SJSA1 (cell line): ENCODE data around the gene ZFHX2. TPM values are rescaled to one million over a fixed set of nuclear protein-coding genes. Genes with fewer than 3 reads are reported as not detected.

Source experiments
- DNase-seq, 2 experiments: peaks; one replicate each; pipeline ENCODE4 v3.0.0-alpha.2; 2015 to 2020; ENCODE audit warnings: low spot score in 2 of 2, low read depth in 1 of 2
- H3K27ac ChIP-seq: fragments of 250-450 bp; sonication (Bioruptor Pico); 2 replicates; pipeline ENCODE4 v1.5.1; 2020; ENCODE audit warnings: mild to moderate bottlenecking, moderate library complexity
- H3K27me3 ChIP-seq: fragments of 250-450 bp; sonication (Bioruptor Pico); replicated peaks from 2 replicates; pipeline ENCODE4 v1.5.1; 2020; ENCODE audit warnings: mild to moderate bottlenecking, moderate library complexity
- H3K36me3 ChIP-seq: fragments of 250-450 bp; sonication (Bioruptor Pico); 2 replicates; pipeline ENCODE4 v1.5.1; 2020; ENCODE audit warnings: mild to moderate bottlenecking
- H3K4me1 ChIP-seq: fragments of 250-450 bp; sonication (Bioruptor Pico); replicated peaks from 2 replicates; pipeline ENCODE4 v1.6.1; 2021; ENCODE audit warnings: mild to moderate bottlenecking
- H3K4me3 ChIP-seq: fragments of 250-450 bp; sonication (Bioruptor Pico); 2 replicates; pipeline ENCODE4 v1.5.1; 2020; ENCODE audit warnings: mild to moderate bottlenecking
- H3K9me3 ChIP-seq: fragments of 250-450 bp; sonication (Bioruptor Pico); replicated peaks from 2 replicates; pipeline ENCODE4 v1.5.1; 2020; ENCODE audit warnings: mild to moderate bottlenecking
- total RNA-seq: library from RNA; depleted of rRNA; stranded (reverse); fragments of >200 nt; shearing (Covaris generic); gene quantifications from 2 replicates; pipeline ENCODE4 v1.2.3, GENCODE V29; 2014

The ZFHX2 gene
- total RNA-seq, 1 experiment from 2014 or later, result not detected

GRCh38 chr14:23518709-23519108 is 32.9 kb downstream of the ZFHX2 start:
- DNase-seq, result no peak
- Histone ChIP-seq H3K4me1 (no peaks in the 10 kb centered on the region), H3K4me3 (no peak overlapping the region), H3K27me3 (no peaks in the 10 kb centered on the region; the same call in 1 of the 2 replicates), H3K36me3 (no peaks in the 10 kb centered on the region), H3K9me3 (no peaks in the 10 kb centered on the region), H3K27ac (no peak overlapping the region)

- H3K4me1 ChIP-seq, result no peaks in the 10 kb centered on the region
- no peaks in the 10 kb centered on the region for H3K36me3 ChIP-seq
- H3K9me3 ChIP-seq, result no peaks in the 10 kb centered on the region
- no peaks in the 10 kb centered on the region; the same call in 1 of the 2 replicates for H3K27me3 ChIP-seq
- no peak overlapping the region for H3K4me3 ChIP-seq
- no peak for DNase-seq
- no peak overlapping the region for H3K27ac ChIP-seq
Measured at GRCh38 chr14:23517650-23518326, 33.8 kb downstream of the ZFHX2 start.

GRCh38 chr14:23514644-23514957 is 37.0 kb downstream of the ZFHX2 start:
- Histone ChIP-seq H3K4me3 (no peak overlapping the region), H3K4me1 (no peaks in the 10 kb centered on the region), H3K27me3 (no peaks in the 10 kb centered on the region; the same call in 1 of the 2 replicates), H3K36me3 (no peaks in the 10 kb centered on the region), H3K9me3 (no peaks in the 10 kb centered on the region), H3K27ac (no peak overlapping the region)
- no peak for DNase-seq

GRCh38 chr14:23513818-23514643 is 37.5 kb downstream of the ZFHX2 start:
- no peak overlapping the region for H3K27ac ChIP-seq
- H3K36me3 ChIP-seq, result no peaks in the 10 kb centered on the region
- H3K9me3 ChIP-seq, result no peaks in the 10 kb centered on the region
- no peaks in the 10 kb centered on the region; the same call in 1 of the 2 replicates for H3K27me3 ChIP-seq
- H3K4me1 ChIP-seq, result no peaks in the 10 kb centered on the region
- no peak overlapping the region for H3K4me3 ChIP-seq
- DNase-seq, result no peak

- no peaks in the 10 kb centered on the region for H3K9me3 ChIP-seq
- H3K36me3 ChIP-seq, result no peaks in the 10 kb centered on the region
- H3K27ac ChIP-seq, result no peak overlapping the region
- no peaks in the 10 kb centered on the region for H3K4me1 ChIP-seq
- no peak overlapping the region for H3K4me3 ChIP-seq
- no peak for DNase-seq
- no peaks in the 10 kb centered on the region for H3K27me3 ChIP-seq
Measured at GRCh38 chr14:23513005-23513817, 38.4 kb downstream of the ZFHX2 start.

- Histone ChIP-seq H3K27ac (no peak overlapping the region), H3K27me3 (no peaks in the 10 kb centered on the region), H3K4me3 (no peak overlapping the region), H3K4me1 (no peaks in the 10 kb centered on the region), H3K36me3 (no peaks in the 10 kb centered on the region), H3K9me3 (no peaks in the 10 kb centered on the region)
- DNase-seq, result no peak
Measured at GRCh38 chr14:23512156-23512555, 39.4 kb downstream of the ZFHX2 start.

- Histone ChIP-seq H3K4me3 (no peak overlapping the region), H3K27me3 (no peaks in the 10 kb centered on the region)
Measured at GRCh38 chr14:23494223-23494622, 57.3 kb downstream of the ZFHX2 start.

GRCh38 chr14:23492618-23493272 is 58.8 kb downstream of the ZFHX2 start:
- H3K36me3 ChIP-seq, result peaks cover 2% of the 10 kb centered on the region; the same call in 1 of the 2 replicates
- no peak for DNase-seq

More at GRCh38 chr14:23494223-23494622, 57.3 kb downstream of the ZFHX2 start:
- no peaks in the 10 kb centered on the region for H3K9me3 ChIP-seq
- no peak for DNase-seq
- no peaks in the 10 kb centered on the region for H3K4me1 ChIP-seq
- H3K27ac ChIP-seq, result no peak overlapping the region
- H3K36me3 ChIP-seq, result no peaks in the 10 kb centered on the region

GRCh38 chr14:23487216-23487615 is 64.3 kb downstream of the ZFHX2 start:
- Histone ChIP-seq H3K27ac (no peak overlapping the region), H3K4me3 (no peak overlapping the region), H3K36me3 (peaks cover 2% of the 10 kb centered on the region; the same call in 1 of the 2 replicates), H3K27me3 (no peaks in the 10 kb centered on the region), H3K4me1 (no peaks in the 10 kb centered on the region), H3K9me3 (no peaks in the 10 kb centered on the region)
- no peak for DNase-seq

More at GRCh38 chr14:23492618-23493272, 58.8 kb downstream of the ZFHX2 start:
- no peaks in the 10 kb centered on the region for H3K4me1 ChIP-seq
- H3K4me3 ChIP-seq, result no peak overlapping the region
- no peaks in the 10 kb centered on the region for H3K27me3 ChIP-seq
- H3K9me3 ChIP-seq, result no peaks in the 10 kb centered on the region
- H3K27ac ChIP-seq, result no peak overlapping the region

- DNase-seq, result no peak
Measured at GRCh38 chr14:23486036-23486435, 65.5 kb downstream of the ZFHX2 start.

GRCh38 chr14:23485326-23485725 is 66.2 kb downstream of the ZFHX2 start:
- DNase-seq, result no peak
- no peak overlapping the region for H3K4me3 ChIP-seq
- no peaks in the 10 kb centered on the region for H3K9me3 ChIP-seq
- H3K36me3 ChIP-seq, result peaks cover 6% of the 10 kb centered on the region; the same call in 1 of the 2 replicates
- H3K27ac ChIP-seq, result no peak overlapping the region
- no peaks in the 10 kb centered on the region for H3K4me1 ChIP-seq
- no peaks in the 10 kb centered on the region for H3K27me3 ChIP-seq

More at GRCh38 chr14:23486036-23486435, 65.5 kb downstream of the ZFHX2 start:
- no peaks in the 10 kb centered on the region for H3K4me1 ChIP-seq
- H3K27ac ChIP-seq, result no peak overlapping the region
- peaks cover 4% of the 10 kb centered on the region; the same call in 1 of the 2 replicates for H3K36me3 ChIP-seq
- no peaks in the 10 kb centered on the region for H3K9me3 ChIP-seq
- no peaks in the 10 kb centered on the region for H3K27me3 ChIP-seq
- H3K4me3 ChIP-seq, result no peak overlapping the region

GRCh38 chr14:23483236-23483854 is 68.2 kb downstream of the ZFHX2 start:
- Histone ChIP-seq H3K9me3 (no peaks in the 10 kb centered on the region), H3K27me3 (no peaks in the 10 kb centered on the region), H3K36me3 (peaks cover 15% of the 10 kb centered on the region), H3K27ac (no peak overlapping the region), H3K4me3 (no peak overlapping the region), H3K4me1 (no peaks in the 10 kb centered on the region)
- peak in 1 of 2 experiments; percentile 43 for DNase-seq

GRCh38 chr14:23482823-23483148 is 68.8 kb downstream of the ZFHX2 start:
- Histone ChIP-seq H3K27me3 (no peaks in the 10 kb centered on the region), H3K9me3 (no peaks in the 10 kb centered on the region), H3K36me3 (peaks cover 20% of the 10 kb centered on the region), H3K27ac (no peak overlapping the region), H3K4me3 (no peak overlapping the region), H3K4me1 (no peaks in the 10 kb centered on the region)
- DNase-seq, result no peak
